ENCODE measurements around the gene NES.

DNA sequence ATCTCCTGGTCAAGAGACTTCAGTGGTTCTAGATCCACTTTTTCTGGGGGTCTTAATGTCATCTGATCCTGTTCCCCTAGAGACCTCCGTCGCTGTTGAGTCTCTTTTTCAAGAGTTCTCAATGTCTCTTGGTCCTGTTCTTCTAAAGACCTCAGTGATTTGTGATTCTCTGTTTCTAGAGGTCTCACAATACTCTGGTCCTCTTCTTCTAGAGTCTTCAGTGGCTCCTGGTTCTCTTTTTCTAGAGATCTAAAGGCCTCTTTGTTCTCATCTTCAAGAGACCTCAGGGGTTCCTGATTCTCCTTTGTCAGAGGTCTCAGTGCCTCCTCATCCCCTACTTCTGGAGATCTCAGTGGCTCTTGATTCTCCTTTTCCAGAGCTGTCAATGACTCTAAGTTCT, 5.4 kb downstream of the NES start:
- TF ChIP-seq CTCF (IDR thresholded peaks at IDR 0.05 in 8 of 11, conservative IDR thresholded peaks at IDR 0.05 in 3 of 11), result no peak
- TF ChIP-seq POLR2AphosphoS5 (IDR thresholded peaks at IDR 0.05), result no peak

Data from spleen (tissue), 7 donors.